ENCODE results near the gene PRLR.
"Not testable (repeated sequence)": the region's sequence is repeated elsewhere in the genome, so short reads cannot be mapped to it uniquely, and the experiment has no call there.

PRLR gene

GRCh38 chr5:35230038-35230611 lies at the start of gene PRLR:
TSS of gene PRLR (minus strand) at chr5:35230487. CDS start at chr5:35089620, 140,867 bp downstream.
- DNase-seq (ENCODE audit: low spot score): peak; percentile 33

DNA sequence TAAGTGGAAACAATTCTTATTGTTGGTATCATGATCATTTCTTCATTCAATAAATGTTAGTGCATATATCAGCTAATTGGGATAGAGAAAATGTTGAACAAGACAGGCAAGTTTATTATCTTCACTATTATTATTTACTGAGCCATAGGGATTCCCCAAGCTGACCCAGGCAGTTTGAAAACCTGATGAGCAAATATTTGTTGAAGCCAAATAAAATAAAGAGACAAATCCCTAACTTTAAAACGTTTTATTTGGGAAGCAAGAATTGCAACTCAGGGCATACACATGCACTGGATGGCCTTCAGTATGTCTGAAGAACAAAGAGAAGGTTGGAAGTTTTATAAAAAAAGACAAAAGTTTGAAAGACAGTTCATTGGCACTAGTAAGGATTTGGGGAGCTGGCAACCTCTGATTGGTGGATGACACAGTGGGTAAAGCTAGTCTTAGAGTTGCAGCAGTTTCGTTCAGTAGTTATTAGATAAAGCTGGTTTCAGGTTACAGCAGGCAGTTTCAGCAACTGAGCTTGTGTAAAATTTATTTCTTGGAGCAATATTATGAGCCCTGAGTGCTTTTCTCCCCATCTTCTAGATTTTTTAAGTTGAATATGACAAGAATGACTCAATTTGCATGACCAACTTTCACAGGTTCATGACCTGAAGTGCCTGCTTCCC lies 44.7 kb upstream of the PRLR start:
- DNase-seq (ENCODE audit: low spot score): no peak

GRCh38 chr5:35269006-35269405 lies 38.7 kb upstream of the PRLR start:
- no peak for DNase-seq (ENCODE audit: low spot score)

- DNase-seq (ENCODE audit: low spot score): no peak
Observed at GRCh38 chr5:35266276-35266675, 36.0 kb upstream of the PRLR start.

- no peak for DNase-seq (ENCODE audit: low spot score)
Observed at GRCh38 chr5:35264509-35264908, 34.2 kb upstream of the PRLR start.

DNA sequence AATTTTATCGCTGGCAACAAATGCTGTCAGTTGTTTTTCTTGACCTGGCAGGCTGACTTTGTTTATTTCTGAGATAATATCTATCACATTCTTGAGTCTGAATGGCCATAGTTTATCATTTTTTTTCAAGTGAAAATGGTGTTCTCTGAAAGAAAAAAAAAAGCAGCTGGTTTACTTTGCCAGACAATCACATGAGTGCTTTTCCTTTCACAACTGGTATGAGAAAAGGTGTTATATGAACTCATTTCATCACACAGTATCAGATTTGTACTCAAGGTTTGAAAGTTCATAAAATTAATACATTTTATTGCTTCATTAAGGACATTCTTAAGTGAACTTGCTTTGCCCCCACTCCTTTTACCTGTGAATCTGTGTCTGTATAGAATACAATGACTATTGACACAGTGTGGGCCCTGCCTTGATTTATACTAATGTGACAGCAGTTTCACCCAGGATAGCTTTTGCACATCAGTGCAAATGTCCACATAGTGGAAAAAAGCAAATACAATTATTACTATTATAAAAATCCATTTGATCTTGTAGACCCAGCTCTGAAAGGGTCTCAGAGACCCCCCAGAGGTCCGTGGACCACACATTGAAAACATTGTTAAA lies 33.1 kb upstream of the PRLR start:
- no peak for DNase-seq (ENCODE audit: low spot score)

- DNase-seq (ENCODE audit: low spot score): no peak
Observed at GRCh38 chr5:35253582-35253981, 23.3 kb upstream of the PRLR start.

GRCh38 chr5:35252963-35253362 lies 22.7 kb upstream of the PRLR start:
- DNase-seq (ENCODE audit: low spot score): no peak

DNA sequence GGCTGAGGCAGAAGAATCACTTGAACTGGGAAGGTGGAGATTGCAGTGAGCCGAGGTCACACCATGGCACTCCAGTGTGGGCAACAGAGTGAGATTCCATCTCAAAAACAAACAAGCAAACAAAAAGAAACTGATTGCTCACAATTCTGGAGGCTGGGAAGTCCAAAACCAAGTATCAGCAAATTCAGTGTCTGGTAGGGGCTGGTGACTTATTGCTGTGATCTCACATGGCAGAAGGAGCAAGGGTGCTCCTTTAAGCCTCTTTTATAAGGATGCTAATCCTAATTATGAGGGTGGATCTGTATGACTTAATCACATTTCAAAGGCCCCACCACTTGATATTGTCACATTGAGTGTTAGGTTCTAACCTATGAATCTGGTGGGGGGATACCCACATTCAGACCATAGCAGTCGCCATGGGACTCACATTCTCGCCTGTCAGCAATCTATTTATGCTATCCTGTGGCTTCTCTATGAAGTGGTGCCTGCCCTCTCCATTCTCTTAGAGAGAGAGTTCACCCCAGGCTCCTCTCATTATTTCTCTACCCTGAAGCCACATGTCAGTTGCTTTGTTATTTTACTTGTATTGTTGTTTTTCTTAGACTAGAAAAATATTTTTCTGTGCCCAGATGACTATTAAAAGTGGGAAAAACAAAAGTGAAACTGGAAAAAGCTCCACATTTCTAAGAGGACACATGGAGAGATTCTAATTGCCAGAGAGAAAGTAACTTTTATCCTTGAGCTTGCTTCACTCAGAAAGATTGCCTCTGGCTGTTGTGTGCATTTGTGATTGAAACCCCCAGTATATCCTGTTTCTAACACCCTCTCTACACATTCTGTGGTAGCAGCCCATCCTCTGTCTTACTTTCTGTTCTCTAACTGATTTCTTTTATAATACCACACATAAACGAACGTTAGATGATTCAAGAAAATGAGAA lies 18.8 kb upstream of the PRLR start:
- no peak for DNase-seq (ENCODE audit: low spot score)

- no peak for DNase-seq (ENCODE audit: low spot score)
Observed at GRCh38 chr5:35247648-35248034, 17.4 kb upstream of the PRLR start.

DNA sequence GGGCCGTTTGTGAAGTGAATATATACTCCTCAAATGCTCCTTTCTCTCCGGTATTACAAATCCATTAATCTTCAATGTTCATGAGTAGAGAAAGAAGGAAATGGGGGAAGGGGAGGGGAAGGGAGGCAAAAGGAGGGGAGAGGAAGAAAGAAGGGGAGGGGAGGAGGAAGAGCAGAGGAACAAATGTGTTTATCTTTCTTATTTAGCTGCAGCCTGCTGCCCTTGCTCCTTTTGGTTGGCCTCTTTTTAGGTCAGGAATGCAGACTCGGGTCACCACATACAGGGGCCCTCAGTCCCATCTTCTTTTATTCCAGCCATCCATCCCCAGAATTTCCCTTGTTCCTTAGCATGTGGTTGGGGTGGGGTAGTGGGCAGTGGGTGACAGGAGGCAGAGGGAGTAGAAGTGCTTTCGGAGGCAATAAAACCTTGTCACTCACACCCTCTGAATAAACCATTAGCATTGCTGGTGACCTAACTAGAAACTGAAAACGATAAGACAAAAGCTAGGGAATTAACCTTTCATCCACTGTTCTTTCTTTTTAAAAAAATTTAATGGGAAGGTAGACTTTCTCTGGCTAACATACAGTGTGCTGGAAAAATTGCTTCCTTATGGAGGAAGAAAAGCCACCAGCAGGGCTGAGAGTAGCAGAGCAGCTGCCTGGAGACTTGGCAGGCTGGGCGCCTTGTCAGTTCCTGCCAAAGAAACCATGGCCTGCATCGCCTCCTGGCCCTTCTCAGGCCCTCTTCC lies 16.8 kb upstream of the PRLR start:
- DNase-seq (ENCODE audit: low spot score): no peak

DNA sequence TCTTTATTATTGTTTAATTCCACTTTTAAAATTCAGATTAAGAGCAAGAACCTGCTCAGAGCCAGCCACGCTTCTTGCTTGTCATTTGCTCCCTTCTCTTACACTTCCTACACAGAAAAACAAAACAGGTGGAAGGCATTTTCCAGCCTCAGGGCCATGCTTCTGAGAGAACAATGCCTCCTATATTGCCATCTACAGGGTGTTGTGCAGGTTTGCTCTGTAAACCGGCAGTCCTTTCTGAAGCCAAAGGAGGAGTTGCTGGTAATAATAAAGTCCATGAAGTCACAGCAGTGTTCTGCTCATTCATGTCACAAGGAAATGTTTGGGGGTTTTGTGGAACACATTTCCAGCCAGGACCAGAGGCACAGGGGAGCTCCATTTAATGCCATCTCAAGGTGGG lies 16.1 kb upstream of the PRLR start:
- DNase-seq (ENCODE audit: low spot score): no peak

DNA sequence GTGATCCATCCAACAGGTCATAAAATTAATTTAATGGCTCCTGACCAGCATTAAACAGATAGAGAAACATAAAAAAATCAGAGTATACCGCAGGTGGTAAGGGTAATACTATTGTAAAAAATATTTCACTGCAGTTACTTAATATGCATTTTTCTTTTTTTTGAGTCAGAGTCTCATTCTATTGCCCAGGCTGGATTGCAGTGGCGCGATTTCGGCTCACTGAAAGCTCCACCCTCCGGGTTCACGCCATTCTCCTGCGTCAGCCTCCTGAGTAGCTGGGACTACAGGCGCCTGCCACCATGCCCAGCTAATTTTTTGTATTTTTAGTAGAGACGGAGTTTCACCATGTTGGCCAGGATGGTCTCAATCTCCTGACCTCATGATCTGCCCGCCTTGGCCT lies 15.1 kb upstream of the PRLR start:
- not testable (repeated sequence) for DNase-seq (ENCODE audit: low spot score)

DNA sequence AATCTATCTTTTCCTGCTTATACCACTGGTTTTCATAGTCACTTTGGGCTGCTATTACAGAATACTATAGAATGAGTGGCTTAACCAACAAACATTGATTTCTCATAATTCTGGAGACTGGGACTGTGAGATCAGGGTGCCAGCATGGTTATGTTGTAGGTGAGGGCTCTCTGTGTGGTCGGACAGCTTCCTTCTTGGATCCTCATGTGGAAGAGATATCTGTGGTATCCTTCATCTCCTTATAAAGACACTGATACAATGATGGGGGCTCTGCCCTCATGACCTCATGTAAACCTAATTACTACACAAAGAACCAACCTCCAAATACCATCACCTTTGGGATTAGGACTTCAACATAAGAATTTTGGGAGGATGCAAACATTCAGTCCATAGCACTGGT lies 13.9 kb upstream of the PRLR start:
- no peak for DNase-seq (ENCODE audit: low spot score)

DNA sequence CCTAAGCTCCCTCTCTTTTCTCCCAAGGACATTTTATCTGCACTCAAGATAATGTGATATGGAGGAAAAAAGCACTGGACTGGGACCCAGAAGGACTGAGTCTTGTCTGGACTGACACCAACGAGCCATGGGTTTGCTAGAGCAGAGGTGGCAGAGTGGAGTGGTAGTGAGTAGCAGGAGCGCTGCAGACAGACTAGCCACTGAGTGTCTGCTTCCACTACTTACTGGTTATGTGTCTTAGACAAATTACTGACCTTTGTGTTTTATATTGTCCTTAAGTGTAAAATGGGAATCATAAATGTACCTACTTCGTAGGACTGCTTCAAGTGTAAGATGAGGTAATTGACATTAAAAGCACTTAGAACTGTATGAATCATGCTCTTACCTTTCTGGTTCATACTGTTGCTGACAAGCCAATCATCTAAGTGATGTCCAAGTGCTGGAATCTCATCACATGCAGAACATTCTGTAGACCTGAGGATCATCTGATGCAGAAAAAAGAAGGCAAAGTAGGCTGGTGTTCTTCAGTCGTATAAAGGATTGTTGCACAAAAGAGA lies 12.5 kb upstream of the PRLR start:
- no peak for DNase-seq (ENCODE audit: low spot score)

DNA sequence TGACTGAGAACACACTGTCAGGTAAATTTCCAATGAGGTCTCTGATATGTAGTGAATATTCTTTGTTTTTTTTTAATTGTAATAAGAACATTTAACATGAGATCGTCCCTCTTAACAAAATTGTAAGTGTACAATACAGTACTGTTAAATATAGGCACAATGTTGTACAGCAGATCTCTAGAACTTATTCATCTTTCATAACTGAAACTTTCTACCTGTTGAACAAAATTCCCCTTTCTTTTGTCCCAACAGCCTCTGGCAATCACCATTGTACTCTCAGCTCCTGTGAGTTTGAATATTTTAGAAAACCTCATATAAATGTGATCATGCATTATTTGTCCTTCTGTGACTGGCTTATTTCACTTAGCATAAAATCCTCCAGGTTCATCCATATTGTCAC lies 10.6 kb upstream of the PRLR start:
- no peak for DNase-seq (ENCODE audit: low spot score)

DNA sequence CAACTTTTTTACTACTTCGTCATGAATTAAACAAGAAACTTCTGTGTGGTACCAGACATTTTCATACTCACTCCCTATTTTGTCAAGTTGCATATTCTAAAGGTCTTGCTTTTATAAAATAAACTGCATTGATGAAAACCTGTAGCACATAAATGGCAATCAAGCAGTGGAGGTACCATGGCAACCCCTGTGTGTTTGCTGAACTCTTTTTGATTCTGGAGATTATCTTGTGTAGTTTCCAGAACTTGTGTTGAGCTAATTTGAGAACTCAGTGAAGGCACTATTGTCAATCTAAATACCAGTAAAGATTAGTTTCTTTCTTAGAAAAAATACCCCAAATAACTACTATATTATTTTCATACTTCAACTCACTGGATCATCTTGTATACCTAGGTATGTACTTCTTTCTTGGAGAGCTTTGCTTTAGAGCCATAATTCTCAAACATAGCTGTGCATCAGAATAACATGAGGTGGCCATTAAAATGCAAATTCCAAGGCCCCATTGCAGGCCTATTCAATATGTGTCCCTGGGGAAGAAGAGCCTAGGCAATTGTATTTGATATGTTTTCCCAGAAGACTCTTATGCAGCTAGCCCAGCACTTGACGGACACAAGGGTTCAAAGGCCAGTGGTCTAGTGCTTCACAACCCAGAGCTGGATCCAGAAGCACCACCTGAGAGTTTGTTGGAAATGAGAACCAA lies 9.8 kb upstream of the PRLR start:
- DNase-seq (ENCODE audit: low spot score): no peak

- no peak for DNase-seq (ENCODE audit: low spot score)
Observed at GRCh38 chr5:35239476-35239875, 9.2 kb upstream of the PRLR start.

DNA sequence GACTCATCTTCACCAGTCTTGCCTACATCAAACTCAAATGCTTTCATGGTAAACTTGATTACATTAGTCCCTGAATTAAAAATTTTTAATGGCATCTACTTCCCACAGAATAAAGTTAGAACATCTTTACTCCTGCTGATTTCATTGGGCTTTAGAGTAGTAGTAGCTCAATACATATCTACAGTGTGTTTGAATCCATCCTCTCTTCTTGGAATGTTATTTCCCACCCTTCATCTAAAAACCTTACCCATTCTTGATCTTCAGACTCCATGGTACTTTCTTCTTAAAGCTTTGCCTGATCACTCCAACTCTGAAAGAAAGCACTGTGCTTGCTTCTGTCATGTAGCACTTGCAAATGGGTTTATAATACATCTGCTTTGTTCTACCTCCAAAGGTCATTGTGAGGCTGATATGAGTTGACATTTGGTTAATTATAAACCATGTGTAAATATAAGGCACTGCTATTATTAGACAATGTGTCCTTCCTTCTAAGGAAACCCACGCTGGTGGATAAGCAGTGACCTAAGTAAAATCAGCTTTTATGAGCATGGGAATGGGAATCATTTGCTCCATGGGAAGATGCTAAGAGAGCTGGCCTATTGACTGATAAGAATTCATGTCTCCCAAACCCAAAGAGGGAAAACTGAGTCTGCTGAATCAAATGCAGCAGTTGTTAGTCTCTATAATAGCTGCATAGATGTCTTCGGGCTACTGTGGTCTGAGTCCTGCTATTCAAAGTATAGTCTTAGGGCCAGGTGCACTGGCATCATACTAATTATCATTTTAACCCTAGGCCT lies 7.5 kb upstream of the PRLR start:
- DNase-seq (ENCODE audit: low spot score): no peak

DNA sequence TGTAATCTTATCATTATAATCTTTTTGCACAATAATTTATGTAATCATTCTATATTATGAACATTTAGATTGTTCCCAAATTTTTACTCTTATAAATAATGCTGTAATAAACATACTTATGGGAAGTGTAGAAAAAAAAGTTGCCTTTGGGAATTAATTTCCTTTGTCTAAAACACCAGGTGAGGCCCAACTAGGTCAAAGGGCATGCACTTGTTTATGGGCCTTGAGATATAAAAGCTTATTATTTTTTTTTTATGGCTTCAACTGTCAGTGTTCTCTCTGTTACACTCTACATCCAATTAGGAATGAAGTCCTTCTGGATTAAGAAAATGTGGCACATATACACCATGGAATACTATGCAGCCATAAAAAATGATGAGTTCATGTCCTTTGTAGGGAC lies 6.5 kb upstream of the PRLR start:
- DNase-seq (ENCODE audit: low spot score): no peak

Data from AG08396 (cell line).